Hindlimb muscle (tissue), 1 donor: ENCODE data around the gene KCTD4. TPM values are rescaled to one million over a fixed set of nuclear protein-coding genes. Genes with fewer than 3 reads are reported as not detected.
"Not testable (repeated sequence)": the region's sequence is repeated elsewhere in the genome, so short reads cannot be mapped to it uniquely, and the experiment has no call there.

Experiments used
- DNase-seq: peaks from one replicate; pipeline ENCODE4 v3.0.0-alpha.2; 2013
- polyA plus RNA-seq: library from polyadenylated mRNA; unstranded; fragments of 120-200 nt; gene quantifications from one replicate; pipeline ENCODE4 v1.2.1, GENCODE V29; 2013; ENCODE audit not compliant: insufficient read length

Gene KCTD4
- polyA plus RNA-seq, 1 donor = not detected

GRCh38 chr13:45215392-45216077, 14.7 kb upstream of the KCTD4 start:
- DNase-seq = no peak

- no peak for DNase-seq
Observed at GRCh38 chr13:45209229-45209628, 8.4 kb upstream of the KCTD4 start.

GRCh38 chr13:45208132-45208531, 7.3 kb upstream of the KCTD4 start:
- no peak for DNase-seq

- no peak for DNase-seq
Observed at GRCh38 chr13:45207319-45207718, 6.5 kb upstream of the KCTD4 start.

GRCh38 chr13:45206340-45206739, 5.5 kb upstream of the KCTD4 start:
- DNase-seq = no peak

- DNase-seq = no peak
Observed at GRCh38 chr13:45205124-45205523, 4.3 kb upstream of the KCTD4 start.

GRCh38 chr13:45199711-45200110, 1.1 kb downstream of the KCTD4 start:
- peak; percentile 42 for DNase-seq

- no peak for DNase-seq
Observed at GRCh38 chr13:45198924-45199323, 1.9 kb downstream of the KCTD4 start.

- no peak for DNase-seq
Observed at GRCh38 chr13:45198041-45198440, 2.8 kb downstream of the KCTD4 start.

GRCh38 chr13:45196622-45197021, 4.2 kb downstream of the KCTD4 start:
- DNase-seq = no peak

GRCh38 chr13:45196096-45196495, 4.7 kb downstream of the KCTD4 start:
- DNase-seq = no peak

GRCh38 chr13:45195421-45195820, 5.4 kb downstream of the KCTD4 start:
- DNase-seq = no peak

GRCh38 chr13:45194081-45194939, 6.5 kb downstream of the KCTD4 start:
- DNase-seq = peak; percentile 88

- no peak for DNase-seq
Observed at GRCh38 chr13:45191874-45192273, 9.0 kb downstream of the KCTD4 start.

GRCh38 chr13:45189511-45189910, 11.3 kb downstream of the KCTD4 start:
- DNase-seq = not testable (repeated sequence)

GRCh38 chr13:45189077-45189476, 11.8 kb downstream of the KCTD4 start:
- not testable (repeated sequence) for DNase-seq

- DNase-seq = no peak
Observed at GRCh38 chr13:45185286-45185685, 15.6 kb downstream of the KCTD4 start.

- no peak for DNase-seq
Observed at GRCh38 chr13:45184693-45185092, 16.2 kb downstream of the KCTD4 start.

- DNase-seq = no peak
Observed at GRCh38 chr13:45180713-45181601, 19.9 kb downstream of the KCTD4 start.

GRCh38 chr13:45180303-45180702, 20.5 kb downstream of the KCTD4 start:
- DNase-seq = no peak

GRCh38 chr13:45179428-45179827, 21.4 kb downstream of the KCTD4 start:
- no peak for DNase-seq

GRCh38 chr13:45178349-45179162, 22.3 kb downstream of the KCTD4 start:
- DNase-seq = peak; percentile 39
